WTC11 (cell line): ENCODE results near the gene EFCC1. TPM values are rescaled to one million over a fixed set of nuclear protein-coding genes. Genes with fewer than 3 reads are reported as not detected.

Experiments used
- ATAC-seq: fragments of 200-7000 bp; cut with Tn5 transposase; 2 replicates; pipeline ENCODE4 v1.10.0; 2021; ENCODE audit warnings: mild to moderate bottlenecking, moderate library complexity
- CTCF ChIA-PET: fragments of 300-600 bp; sonication (Branson Sonifier 250); formaldehyde crosslinking; loops from one replicate; lab custom pipeline; 2021; ENCODE audit warnings: antibody characterized with exemption; lab: Charles Lee
- POLR2A ChIA-PET: fragments of 350-600 bp; sonication (Branson Sonifier 250); formaldehyde crosslinking; loops from one replicate; lab custom pipeline; 2021; ENCODE audit warnings: antibody characterized with exemption; lab: Charles Lee
- DNase-seq: peaks from one replicate; pipeline ENCODE4 v3.0.0; 2021; ENCODE audit warnings: low spot score
- H3K27ac Mint-ChIP-seq: 2 replicates; pipeline ENCODE4 v1.8.0; 2021; ENCODE audit warnings: mixed read lengths
- H3K27me3 Mint-ChIP-seq: 2 replicates; pipeline ENCODE4 v1.8.0; 2021; ENCODE audit warnings: low read depth, mild to moderate bottlenecking, moderate library complexity, mixed read lengths
- H3K36me3 Mint-ChIP-seq: 2 replicates; pipeline ENCODE4 v1.8.0; 2021; ENCODE audit warnings: mixed read lengths
- H3K4me1 Mint-ChIP-seq: 2 replicates; pipeline ENCODE4 v1.8.0; 2022; ENCODE audit warnings: mixed read lengths
- H3K4me3 Mint-ChIP-seq: 2 replicates; pipeline ENCODE4 v1.8.0; 2021; ENCODE audit warnings: mild to moderate bottlenecking, moderate library complexity, mixed read lengths
- H3K9me3 Mint-ChIP-seq: 2 replicates; pipeline ENCODE4 v1.8.0; 2021; ENCODE audit warnings: mixed read lengths
- ELF4 ChIP-seq: sonication (generic); formaldehyde crosslinking; IDR thresholded peaks from 2 replicates; pipeline ENCODE4 v1.8.1; 2022; ENCODE audit warnings: low read depth, mild to moderate bottlenecking, moderate library complexity, missing genetic modification reagents
- FOXK1 ChIP-seq: sonication (generic); formaldehyde crosslinking; IDR thresholded peaks from 2 replicates; pipeline ENCODE4 v1.8.0; 2022; ENCODE audit warnings: mild to moderate bottlenecking, moderate library complexity, missing genetic modification reagents
- GRHL2 ChIP-seq: fragments of 250-450 bp; sonication (Bioruptor Pico); IDR thresholded peaks from 2 replicates; pipeline ENCODE4 v1.8.0; 2022; ENCODE audit warnings: mild to moderate bottlenecking, moderate library complexity; ENCODE audit not compliant: insufficient replicate concordance, severe bottlenecking
- JAZF1 ChIP-seq: fragments of 250-450 bp; sonication (Bioruptor Pico); IDR thresholded peaks from 2 replicates; pipeline ENCODE4 v1.9.0; 2021; ENCODE audit warnings: moderate library complexity, mild to moderate bottlenecking, inconsistent platforms
- MAX ChIP-seq: sonication (generic); formaldehyde crosslinking; IDR thresholded peaks from 2 replicates; pipeline ENCODE4 v1.8.0; 2022; ENCODE audit warnings: mild to moderate bottlenecking, missing genetic modification reagents
- NFE2L1 ChIP-seq: sonication (generic); formaldehyde crosslinking; IDR thresholded peaks from 2 replicates; pipeline ENCODE4 v1.8.1; 2023; ENCODE audit warnings: missing genetic modification reagents
- NFYB ChIP-seq: sonication (generic); formaldehyde crosslinking; conservative IDR thresholded peaks from 2 replicates; pipeline ENCODE4 v1.8.0; 2022; ENCODE audit warnings: low read depth, missing genetic modification reagents
- NR3C1 ChIP-seq: sonication (generic); formaldehyde crosslinking; conservative IDR thresholded peaks from 2 replicates; pipeline ENCODE4 v1.8.1; 2023; ENCODE audit warnings: low read depth, mild to moderate bottlenecking, missing genetic modification reagents
- PRRX2 ChIP-seq: fragments of 250-450 bp; sonication (Bioruptor Pico); IDR thresholded peaks from 2 replicates; pipeline ENCODE4 v1.8.0; 2021; ENCODE audit warnings: mild to moderate bottlenecking
- RELA ChIP-seq: sonication (generic); formaldehyde crosslinking; IDR thresholded peaks from 2 replicates; pipeline ENCODE4 v1.8.1; 2022; ENCODE audit warnings: missing genetic modification reagents, mild to moderate bottlenecking, borderline replicate concordance
- RORB ChIP-seq: fragments of 250-450 bp; sonication (Bioruptor Pico); IDR thresholded peaks from 2 replicates; pipeline ENCODE4 v1.9.0; 2021; ENCODE audit warnings: mild to moderate bottlenecking
- SMAD3 ChIP-seq: sonication (generic); formaldehyde crosslinking; IDR thresholded peaks from 2 replicates; pipeline ENCODE4 v1.8.0; 2022; ENCODE audit warnings: missing genetic modification reagents, mild to moderate bottlenecking, borderline replicate concordance
- SMAD4 ChIP-seq: sonication (generic); formaldehyde crosslinking; IDR thresholded peaks from 2 replicates; pipeline ENCODE4 v1.8.0; 2022; ENCODE audit warnings: mild to moderate bottlenecking, missing genetic modification reagents
- USF2 ChIP-seq: sonication (generic); formaldehyde crosslinking; IDR thresholded peaks from 2 replicates; pipeline ENCODE4 v1.8.1; 2023; ENCODE audit warnings: mild to moderate bottlenecking, missing genetic modification reagents, moderate library complexity
- ZNF121 ChIP-seq: sonication (generic); formaldehyde crosslinking; IDR thresholded peaks from 2 replicates; pipeline ENCODE4 v1.8.0; 2023; ENCODE audit warnings: missing genetic modification reagents
- ZNF416 ChIP-seq: fragments of 250-450 bp; sonication (Bioruptor Pico); IDR thresholded peaks from 2 replicates; pipeline ENCODE4 v1.9.0; 2021; ENCODE audit warnings: mild to moderate bottlenecking, inconsistent platforms
- ZNF425 ChIP-seq: fragments of 250-450 bp; sonication (Bioruptor Pico); conservative IDR thresholded peaks from 2 replicates; pipeline ENCODE4 v1.9.0; 2021; ENCODE audit warnings: mild to moderate bottlenecking
- total RNA-seq: library from RNA; stranded (reverse); gene quantifications from 3 replicates; pipeline ENCODE4 v1.2.3, GENCODE V29; 2021
- TF ChIP-seq, protein P1 (sequence below): sonication (generic); formaldehyde crosslinking; IDR thresholded peaks from 2 replicates; pipeline ENCODE4 v1.8.1; 2022; ENCODE audit warnings: low read depth, missing genetic modification reagents, borderline replicate concordance
- TF ChIP-seq, protein P2 (sequence below): sonication (generic); formaldehyde crosslinking; IDR thresholded peaks from 2 replicates; pipeline ENCODE4 v1.8.1; 2022; ENCODE audit warnings: missing genetic modification reagents, borderline replicate concordance
- TF ChIP-seq, protein P3 (sequence below): sonication (generic); formaldehyde crosslinking; IDR thresholded peaks from 2 replicates; pipeline ENCODE4 v1.8.0; 2022; ENCODE audit warnings: mild to moderate bottlenecking, missing genetic modification reagents
- TF ChIP-seq, protein P4 (sequence below): sonication (generic); formaldehyde crosslinking; IDR thresholded peaks from 2 replicates; pipeline ENCODE4 v1.8.0; 2023; ENCODE audit warnings: missing genetic modification reagents, mild to moderate bottlenecking, borderline replicate concordance

Gene EFCC1
- total RNA-seq, 1 experiment from 2014 or later = 0.31 TPM

DNA sequence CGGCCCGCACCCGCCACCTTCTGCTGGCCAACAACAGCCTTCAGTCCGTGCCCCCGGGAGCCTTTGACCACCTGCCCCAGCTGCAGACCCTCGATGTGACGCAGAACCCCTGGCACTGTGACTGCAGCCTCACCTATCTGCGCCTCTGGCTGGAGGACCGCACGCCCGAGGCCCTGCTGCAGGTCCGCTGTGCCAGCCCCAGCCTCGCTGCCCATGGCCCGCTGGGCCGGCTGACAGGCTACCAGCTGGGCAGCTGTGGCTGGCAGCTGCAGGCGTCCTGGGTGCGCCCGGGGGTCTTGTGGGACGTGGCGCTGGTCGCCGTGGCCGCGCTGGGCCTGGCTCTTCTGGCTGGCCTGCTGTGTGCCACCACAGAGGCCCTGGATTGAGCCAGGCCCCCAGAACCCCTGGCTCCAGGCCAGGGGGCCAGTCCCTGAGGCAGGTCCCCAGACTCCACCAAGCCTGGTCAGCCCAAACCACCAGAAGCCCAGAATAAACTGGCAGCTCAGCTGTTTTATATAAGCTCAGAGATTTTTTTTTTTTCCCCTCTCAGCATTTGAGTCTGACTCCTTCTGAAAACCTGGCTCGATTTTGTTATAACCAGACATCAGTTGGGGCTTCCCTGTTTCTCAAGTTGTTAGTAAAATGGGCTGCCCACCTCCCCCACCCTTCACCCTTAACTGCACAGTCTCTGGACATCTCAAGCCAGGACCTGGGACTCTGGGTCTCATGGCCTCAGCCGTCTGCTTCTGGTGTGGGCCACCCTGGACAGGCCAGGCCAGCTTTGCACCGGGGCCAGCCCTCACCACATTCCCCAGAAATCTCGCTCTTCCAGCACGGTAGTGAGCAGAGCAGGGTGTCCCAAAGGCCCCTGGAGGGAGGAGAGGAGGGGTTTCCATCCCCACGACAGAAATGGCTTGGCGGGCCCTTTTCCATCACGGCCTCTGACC is 61.1 kb downstream of the EFCC1 start:
- ATAC-seq (no peak), DNase-seq (no peak)
- TF ChIP-seq, protein P1, sequence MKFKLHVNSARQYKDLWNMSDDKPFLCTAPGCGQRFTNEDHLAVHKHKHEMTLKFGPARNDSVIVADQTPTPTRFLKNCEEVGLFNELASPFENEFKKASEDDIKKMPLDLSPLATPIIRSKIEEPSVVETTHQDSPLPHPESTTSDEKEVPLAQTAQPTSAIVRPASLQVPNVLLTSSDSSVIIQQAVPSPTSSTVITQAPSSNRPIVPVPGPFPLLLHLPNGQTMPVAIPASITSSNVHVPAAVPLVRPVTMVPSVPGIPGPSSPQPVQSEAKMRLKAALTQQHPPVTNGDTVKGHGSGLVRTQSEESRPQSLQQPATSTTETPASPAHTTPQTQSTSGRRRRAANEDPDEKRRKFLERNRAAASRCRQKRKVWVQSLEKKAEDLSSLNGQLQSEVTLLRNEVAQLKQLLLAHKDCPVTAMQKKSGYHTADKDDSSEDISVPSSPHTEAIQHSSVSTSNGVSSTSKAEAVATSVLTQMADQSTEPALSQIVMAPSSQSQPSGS (CRISPR knock-in tag) = no peak
- TF ChIP-seq ZNF416 (CRISPR knock-in tag) (no peak), RORB (CRISPR knock-in tag) (no peak), ZNF121 (CRISPR knock-in tag) (no peak), NFYB (CRISPR knock-in tag) (no peak), PRRX2 (CRISPR knock-in tag) (no peak), SMAD4 (CRISPR knock-in tag) (no peak), JAZF1 (CRISPR knock-in tag) (no peak), MAX (no peak), ELF4 (no peak), USF2 (CRISPR knock-in tag) (no peak), SMAD3 (CRISPR knock-in tag) (no peak), GRHL2 (CRISPR knock-in tag) (no peak)
- TF ChIP-seq, protein P2, sequence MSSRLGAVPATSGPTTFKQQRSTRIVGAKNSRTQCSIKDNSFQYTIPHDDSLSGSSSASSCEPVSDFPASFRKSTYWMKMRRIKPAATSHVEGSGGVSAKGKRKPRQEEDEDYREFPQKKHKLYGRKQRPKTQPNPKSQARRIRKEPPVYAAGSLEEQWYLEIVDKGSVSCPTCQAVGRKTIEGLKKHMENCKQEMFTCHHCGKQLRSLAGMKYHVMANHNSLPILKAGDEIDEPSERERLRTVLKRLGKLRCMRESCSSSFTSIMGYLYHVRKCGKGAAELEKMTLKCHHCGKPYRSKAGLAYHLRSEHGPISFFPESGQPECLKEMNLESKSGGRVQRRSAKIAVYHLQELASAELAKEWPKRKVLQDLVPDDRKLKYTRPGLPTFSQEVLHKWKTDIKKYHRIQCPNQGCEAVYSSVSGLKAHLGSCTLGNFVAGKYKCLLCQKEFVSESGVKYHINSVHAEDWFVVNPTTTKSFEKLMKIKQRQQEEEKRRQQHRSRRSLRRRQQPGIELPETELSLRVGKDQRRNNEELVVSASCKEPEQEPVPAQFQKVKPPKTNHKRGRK (CRISPR knock-in tag) = no peak
- TF ChIP-seq, protein P3, sequence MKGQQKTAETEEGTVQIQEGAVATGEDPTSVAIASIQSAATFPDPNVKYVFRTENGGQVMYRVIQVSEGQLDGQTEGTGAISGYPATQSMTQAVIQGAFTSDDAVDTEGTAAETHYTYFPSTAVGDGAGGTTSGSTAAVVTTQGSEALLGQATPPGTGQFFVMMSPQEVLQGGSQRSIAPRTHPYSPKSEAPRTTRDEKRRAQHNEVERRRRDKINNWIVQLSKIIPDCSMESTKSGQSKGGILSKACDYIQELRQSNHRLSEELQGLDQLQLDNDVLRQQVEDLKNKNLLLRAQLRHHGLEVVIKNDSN (CRISPR knock-in tag) = no peak
- POLR2A ChIA-PET = no interaction called here
- Mint-ChIP-seq H3K36me3 (no peaks in the 10 kb centered on the region), H3K4me1 (no peaks in the 10 kb centered on the region), H3K4me3 (no peak overlapping the region), H3K9me3 (no peaks in the 10 kb centered on the region), H3K27me3 (peaks cover 2% of the 10 kb centered on the region; the same call in 1 of the 2 replicates), H3K27ac (no peak overlapping the region)
- CTCF ChIA-PET = interaction anchor here (0.7 to 1.7 kb wide), 2 partner anchors 9 to 254 kb away, joined by 3 to 6 read pairs; a partner anchor contains a TSS

DNA sequence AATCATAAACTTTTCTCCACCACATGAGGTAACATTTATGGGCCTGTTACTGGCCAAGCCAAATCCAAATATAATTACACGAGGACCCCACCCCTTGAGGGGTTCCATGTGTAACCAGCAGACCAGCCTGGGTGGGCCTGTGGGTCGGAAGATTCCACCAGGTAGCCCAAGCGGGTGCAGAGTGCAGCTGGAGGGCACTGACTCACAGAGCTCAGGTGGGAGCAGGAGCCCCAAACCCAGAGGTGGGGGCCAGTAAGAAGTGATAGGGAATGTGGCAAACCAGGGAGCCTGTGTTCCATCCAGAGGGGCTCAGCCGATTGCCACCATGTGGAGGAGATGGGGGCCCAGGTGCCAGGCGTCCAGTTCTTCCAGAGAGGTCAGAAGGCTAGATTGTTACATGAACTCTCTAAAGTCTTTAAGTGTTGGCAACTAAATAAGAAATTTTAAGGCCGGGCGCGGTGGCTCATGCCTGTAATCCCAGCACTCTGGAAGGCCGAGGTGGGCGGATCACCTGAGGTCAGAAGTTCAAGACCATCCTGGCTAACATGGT is 62.1 kb downstream of the EFCC1 start:
- no peak for ATAC-seq
- H3K9me3 Mint-ChIP-seq = peaks cover 7% of the 10 kb centered on the region
- no peaks in the 10 kb centered on the region for H3K4me1 Mint-ChIP-seq
- POLR2A ChIA-PET = no interaction called here
- DNase-seq = no peak
- CTCF ChIA-PET = interaction anchor here (0.6 to 1.2 kb wide), 2 partner anchors 93 to 105 kb away, joined by 3 to 5 read pairs; no protein-coding TSS in a partner anchor
- H3K4me3 Mint-ChIP-seq = no peak overlapping the region
- no peak overlapping the region for H3K27ac Mint-ChIP-seq
- 0 out of 2 replicates have a peak, but pooled peaks cover 4% of the 10 kb centered on the region for H3K27me3 Mint-ChIP-seq
- no peaks in the 10 kb centered on the region for H3K36me3 Mint-ChIP-seq
- TF ChIP-seq NR3C1 (CRISPR knock-in tag) (no peak), SMAD3 (CRISPR knock-in tag) (no peak), ZNF425 (CRISPR knock-in tag) (no peak), NFE2L1 (CRISPR knock-in tag) (no peak), RELA (CRISPR knock-in tag) (no peak), FOXK1 (no peak)
- TF ChIP-seq, protein P4, sequence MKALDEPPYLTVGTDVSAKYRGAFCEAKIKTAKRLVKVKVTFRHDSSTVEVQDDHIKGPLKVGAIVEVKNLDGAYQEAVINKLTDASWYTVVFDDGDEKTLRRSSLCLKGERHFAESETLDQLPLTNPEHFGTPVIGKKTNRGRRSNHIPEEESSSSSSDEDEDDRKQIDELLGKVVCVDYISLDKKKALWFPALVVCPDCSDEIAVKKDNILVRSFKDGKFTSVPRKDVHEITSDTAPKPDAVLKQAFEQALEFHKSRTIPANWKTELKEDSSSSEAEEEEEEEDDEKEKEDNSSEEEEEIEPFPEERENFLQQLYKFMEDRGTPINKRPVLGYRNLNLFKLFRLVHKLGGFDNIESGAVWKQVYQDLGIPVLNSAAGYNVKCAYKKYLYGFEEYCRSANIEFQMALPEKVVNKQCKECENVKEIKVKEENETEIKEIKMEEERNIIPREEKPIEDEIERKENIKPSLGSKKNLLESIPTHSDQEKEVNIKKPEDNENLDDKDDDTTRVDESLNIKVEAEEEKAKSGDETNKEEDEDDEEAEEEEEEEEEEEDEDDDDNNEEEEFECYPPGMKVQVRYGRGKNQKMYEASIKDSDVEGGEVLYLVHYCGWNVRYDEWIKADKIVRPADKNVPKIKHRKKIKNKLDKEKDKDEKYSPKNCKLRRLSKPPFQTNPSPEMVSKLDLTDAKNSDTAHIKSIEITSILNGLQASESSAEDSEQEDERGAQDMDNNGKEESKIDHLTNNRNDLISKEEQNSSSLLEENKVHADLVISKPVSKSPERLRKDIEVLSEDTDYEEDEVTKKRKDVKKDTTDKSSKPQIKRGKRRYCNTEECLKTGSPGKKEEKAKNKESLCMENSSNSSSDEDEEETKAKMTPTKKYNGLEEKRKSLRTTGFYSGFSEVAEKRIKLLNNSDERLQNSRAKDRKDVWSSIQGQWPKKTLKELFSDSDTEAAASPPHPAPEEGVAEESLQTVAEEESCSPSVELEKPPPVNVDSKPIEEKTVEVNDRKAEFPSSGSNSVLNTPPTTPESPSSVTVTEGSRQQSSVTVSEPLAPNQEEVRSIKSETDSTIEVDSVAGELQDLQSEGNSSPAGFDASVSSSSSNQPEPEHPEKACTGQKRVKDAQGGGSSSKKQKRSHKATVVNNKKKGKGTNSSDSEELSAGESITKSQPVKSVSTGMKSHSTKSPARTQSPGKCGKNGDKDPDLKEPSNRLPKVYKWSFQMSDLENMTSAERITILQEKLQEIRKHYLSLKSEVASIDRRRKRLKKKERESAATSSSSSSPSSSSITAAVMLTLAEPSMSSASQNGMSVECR (CRISPR knock-in tag) = no peak
